SK-N-MC (cell line): ENCODE data around the gene POFUT2.

Experiments
- EZH2 ChIP-seq: fragments of 200-600 bp; sonication (generic); IDR thresholded peaks from one replicate; pipeline ENCODE4 v1.6.1; 2017; ENCODE audit warnings: antibody characterized with exemption
- FOXP2 ChIP-seq: optimal IDR thresholded peaks from 2 replicates; pipeline ENCODE3; 2011; ENCODE audit warnings: mild to moderate bottlenecking, moderate library complexity; ENCODE audit not compliant: insufficient read depth; ENCODE audit errors: extremely low read length, control extremely low read depth
- POLR2AphosphoS5 ChIP-seq: IDR thresholded peaks from 2 replicates; pipeline ENCODE4 v1.6.1; 2012; ENCODE audit warnings: mild to moderate bottlenecking, low read depth, low read length, borderline replicate concordance

- TF ChIP-seq FOXP2: no peak
- TF ChIP-seq POLR2AphosphoS5: no peak
- TF ChIP-seq EZH2: no peak
Measured at GRCh38 chr21:45263534-45263933, 24.2 kb downstream of the POFUT2 start.
